GM21528 (cell line): Measurements from ENCODE around the gene IGSF5.

Experiments
- ATAC-seq: cut with Tn5 transposase; IDR thresholded peaks from one replicate; pipeline ENCODE4 v1.9.1; 2021; ENCODE audit warnings: mild to moderate bottlenecking, moderate library complexity; ENCODE audit not compliant: unreplicated experiment, low FRiP score

IGSF5 gene

DNA sequence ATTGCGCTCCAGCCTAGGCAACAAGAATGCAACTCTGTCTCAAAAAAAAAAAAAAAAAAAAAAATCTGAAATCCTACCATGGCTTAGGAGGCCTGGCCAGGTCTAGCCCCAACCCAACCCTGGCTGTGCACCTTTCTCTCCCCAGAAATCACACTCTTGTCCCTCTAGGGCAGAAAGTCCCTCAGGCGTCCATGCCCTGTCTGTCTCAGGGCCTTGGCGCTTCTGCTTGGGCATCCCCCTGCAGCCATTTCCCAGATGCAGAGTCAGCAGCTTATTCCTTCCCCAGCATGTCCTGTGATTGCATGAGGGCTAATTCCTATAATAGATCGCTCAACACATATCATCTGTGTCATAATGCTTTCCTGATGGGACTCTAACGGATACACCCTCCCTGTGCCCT is 65.0 kb downstream of the IGSF5 start:
- ATAC-seq = no peak

DNA sequence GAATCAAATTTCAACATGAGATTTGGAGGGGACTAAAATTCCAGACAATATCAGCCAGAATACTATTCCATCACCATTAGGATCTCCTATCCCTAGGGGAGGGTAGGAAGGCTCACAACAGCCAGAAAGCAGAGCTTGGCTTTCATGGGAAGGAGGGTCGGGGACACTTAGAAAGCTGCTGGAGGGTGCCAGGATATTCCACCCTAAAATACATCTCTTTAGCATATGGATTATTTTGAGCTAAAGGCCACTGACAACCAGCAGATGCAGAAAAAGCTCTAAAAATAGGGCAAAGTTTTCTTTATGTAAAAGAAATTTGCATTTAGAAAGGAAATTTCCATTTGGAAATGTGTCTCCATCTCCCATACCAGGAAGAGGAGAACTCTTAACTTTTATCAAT is 68.0 kb downstream of the IGSF5 start:
- no peak for ATAC-seq

DNA sequence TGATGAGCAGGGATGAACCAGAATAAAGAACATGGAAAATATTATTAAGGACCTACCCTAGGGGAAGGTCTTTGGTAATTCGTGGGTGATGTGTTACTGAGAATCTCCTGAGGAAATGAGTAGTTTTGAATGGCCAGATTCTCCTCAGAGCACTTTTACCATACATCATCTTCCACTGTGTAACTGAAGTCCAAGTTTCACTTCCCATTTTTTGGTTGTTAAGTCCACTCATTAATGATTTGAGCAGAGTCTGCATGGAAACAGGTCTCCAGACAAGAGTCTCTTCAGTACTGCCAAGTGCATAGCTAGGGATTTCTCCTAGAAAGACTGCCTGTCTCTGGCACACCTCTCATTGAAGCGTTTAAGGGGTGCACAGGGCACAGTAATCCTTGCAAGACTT is 73.6 kb downstream of the IGSF5 start:
- no peak for ATAC-seq

DNA sequence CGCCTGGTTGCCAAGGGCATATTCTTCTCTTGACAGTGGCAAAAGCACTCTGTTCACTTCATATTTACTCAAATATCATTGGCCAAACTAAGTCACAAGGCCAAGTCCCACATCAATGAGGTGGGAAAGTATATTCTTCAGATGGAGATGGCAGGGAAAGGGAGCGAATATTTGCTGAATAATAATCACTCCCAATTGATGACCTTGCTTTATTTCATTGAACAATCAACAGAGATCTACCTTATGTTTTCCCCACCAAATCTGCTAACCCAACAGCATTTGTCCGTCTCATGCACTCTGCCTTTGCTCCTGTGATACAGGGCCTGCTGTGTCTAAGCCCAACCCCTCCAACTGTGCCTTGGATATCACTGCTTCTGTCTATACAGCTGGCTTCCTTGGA is 77.1 kb downstream of the IGSF5 start:
- no peak for ATAC-seq

DNA sequence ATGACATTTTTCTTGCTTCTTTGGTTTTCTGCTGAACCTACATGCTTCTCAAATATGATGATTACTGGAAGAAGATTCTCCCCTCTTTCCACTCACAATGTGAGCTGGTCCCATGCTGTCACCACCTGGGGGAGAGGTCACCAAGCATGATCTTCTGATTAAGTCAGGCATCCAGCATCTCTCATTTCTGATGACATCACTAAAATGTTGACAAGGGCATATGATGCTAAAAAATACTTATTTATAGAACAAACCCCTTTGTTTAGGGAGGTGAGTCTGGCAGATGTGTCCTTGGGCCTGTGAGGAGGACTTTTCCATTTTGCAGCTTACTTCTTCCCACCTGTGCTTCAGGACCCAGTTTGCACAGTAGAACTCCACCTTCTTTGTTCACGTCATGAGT is 80.3 kb downstream of the IGSF5 start:
- no peak for ATAC-seq

DNA sequence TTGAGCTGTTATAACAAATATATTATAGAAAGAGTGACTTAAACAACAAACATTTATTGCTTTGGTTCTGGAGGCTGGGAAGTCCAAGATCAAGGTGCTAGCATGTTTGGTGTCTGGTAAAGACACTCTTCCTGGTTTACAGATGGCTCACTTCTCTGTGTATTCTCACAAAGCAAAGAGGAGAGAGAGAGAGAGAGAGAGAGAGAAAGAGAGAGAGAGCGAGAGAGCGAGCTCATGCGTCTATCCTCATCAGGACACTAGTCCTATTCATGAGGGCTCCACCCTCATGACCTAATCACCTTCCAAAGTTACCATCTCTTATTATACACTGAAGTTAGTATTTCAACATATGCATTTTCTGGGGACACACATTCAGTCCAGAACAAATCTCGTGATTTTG is 89.6 kb downstream of the IGSF5 start:
- ATAC-seq = no peak

DNA sequence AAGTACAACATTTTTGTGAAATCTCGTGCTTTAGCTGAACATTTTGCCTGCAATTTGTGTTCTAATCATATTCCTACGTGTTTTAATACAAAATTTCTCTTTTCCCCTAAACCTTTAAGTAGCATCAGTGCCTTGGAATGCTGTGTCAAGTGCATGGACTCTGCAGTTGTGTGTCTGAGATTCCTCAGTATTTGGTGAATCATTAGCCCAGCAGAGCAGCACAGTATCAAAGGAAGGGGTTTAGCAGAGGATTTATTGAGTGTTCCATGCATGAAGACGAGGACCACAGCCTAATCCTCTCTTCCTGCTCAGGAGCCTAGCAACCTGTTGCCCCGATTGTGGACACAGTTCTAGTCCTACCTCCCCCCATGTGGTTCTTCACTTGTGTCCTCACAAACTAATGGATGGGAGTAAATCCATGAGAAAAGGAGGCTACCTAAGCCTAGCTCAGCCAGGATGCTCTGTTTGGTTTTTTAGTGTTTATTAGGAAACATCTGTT is 92.9 kb downstream of the IGSF5 start:
- no peak for ATAC-seq

DNA sequence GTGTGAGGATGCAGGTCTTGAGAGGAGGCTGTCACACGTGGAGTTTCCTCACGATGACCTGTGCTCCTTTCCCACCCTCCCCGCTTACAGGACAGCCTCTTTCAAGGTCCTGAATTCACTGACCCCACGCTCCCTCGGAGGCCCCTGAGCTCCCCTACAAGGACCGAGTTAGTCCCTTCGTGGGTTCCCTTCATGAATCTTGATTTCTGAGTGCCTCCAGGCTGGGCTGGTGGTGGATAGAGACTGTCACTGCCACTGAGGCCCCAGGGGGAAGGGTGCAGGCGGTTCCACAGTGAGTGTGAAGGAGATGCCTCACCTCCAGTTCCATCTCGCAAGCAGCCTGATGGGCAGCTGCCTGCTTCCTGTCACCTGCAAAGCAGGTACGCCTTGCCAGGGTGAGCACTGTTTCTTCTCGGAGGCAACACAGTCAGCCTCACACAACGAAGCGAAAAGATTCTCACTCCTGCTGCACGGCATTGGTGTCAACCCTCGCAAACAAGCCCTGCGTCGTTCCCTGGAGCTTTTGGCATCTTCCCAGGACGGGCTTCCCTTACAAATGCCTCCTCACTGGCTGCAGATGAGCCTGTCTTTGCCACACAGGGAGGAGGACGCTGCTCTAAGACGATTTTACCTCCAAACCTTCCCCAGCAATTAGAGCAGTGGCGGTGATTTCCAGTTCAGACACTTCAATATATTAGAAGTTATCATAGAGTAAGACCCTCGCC is 95.6 kb downstream of the IGSF5 start:
- ATAC-seq = no peak

DNA sequence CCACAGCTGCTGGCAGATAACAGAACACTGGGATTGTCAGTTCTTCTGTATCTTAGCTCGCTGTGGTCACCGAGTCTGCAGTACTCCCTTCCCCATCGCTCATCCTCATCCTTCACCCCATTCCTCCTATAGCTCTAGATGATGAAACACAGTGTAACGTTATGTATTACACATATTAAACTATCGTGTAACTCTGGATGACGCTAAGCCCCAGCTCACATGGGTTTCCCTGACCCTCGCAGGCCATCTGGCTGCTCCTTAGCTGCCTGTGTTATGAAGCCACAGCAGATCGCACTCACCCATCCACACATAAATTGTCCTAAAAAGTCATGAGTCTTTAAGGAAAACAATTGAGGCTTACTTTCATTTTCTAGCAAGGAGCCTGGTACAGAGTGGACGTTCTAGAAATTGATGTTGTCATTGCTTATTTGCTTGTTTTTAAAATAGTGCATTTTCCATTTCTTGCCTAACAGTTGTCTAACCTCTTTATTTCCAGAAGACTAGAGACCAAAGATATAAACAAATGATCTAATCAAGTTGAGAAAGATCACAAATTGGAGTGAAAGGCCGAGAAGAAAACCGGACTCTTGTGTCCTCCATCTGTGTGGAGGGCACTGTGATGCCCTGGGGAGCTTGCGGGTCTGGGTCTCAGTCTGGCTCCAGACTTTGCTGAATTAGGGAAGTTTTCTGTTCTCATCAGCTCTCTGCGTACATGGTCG is 97.9 kb downstream of the IGSF5 start:
- no peak for ATAC-seq

DNA sequence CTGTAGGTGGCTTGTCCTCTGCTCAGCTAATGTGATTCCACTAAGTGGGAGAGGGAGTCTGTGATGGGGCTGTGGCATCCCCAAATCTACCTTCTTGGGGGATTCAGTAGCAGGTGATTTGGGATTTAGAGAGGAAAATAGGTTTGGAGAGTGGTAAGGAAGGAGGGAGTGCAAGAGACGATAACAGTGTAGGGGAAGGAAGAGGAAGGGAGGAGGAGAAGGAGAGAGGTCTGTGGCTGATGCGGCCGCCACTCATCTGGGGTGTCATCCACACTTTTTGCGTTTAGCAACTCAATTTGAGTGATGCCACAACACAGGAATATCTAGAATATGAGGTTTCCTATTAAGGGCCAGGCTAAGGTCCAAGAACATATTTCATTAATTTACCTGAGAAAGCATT is 98.5 kb downstream of the IGSF5 start:
- no peak for ATAC-seq

DNA sequence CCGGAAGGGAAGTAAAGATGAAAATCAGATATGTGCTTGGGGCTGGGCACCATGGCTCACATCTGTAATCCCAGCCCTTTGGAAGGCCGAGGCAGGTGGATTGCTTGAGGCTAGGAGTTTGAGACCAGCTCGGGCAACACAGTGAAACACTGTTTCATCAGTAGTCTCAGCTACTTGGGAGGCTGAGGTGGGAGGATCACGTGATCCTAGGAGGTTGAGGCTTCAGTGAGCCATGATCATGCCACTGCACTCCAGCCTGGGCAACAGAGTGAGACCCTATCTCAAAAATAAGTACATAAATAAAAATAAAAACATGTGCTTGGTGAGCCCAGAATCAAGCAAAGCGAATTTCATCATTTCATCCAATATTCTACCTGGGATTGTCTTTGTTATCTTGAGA is 98.9 kb downstream of the IGSF5 start:
- no peak for ATAC-seq

DNA sequence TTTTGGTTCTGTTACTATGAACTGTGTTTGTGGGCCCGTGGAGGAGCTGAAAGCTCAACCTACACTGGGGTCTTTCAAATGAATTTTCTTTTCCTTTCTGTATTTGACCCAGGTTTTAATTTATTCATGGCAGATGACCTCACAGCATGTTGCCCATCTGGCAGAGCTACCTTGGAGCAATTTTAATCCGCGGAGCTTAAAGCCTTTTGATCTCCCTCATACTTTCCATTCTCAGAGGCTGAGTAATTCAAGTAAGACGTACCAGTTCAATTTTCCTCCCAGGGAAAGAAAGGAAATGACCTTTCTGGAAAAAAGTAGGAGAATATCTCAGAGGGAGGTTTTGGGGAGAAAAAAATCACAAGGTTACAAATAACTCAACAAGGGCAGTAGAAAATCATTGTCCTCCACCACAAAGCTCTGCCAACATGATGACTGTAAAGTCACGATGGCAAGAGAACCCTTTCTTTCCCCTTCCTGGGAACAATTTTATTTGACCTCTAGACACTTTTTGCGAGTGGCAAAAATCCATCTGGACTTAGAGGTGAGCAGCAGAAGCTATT is 100.7 kb downstream of the IGSF5 start:
- ATAC-seq = no peak

DNA sequence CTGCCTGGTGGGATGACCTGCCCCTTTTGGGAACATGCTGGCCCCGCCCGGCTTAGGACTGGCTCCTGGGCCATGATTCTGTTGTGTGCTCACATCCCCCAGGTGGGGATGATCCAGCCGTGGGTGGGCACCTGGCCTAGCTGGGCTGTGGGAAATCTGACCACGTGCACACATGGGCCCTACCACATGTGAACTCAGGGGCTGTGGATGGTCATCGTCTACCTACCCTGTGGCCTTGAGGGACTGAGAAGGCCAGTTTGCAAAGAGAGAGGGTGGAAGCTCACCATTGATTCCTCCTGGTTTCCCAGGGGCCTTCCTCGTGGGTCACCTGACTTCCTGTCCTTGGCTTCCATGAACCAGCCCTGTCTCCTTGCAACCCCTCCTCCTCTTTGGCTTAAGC is 102.9 kb downstream of the IGSF5 start:
- ATAC-seq = no peak

DNA sequence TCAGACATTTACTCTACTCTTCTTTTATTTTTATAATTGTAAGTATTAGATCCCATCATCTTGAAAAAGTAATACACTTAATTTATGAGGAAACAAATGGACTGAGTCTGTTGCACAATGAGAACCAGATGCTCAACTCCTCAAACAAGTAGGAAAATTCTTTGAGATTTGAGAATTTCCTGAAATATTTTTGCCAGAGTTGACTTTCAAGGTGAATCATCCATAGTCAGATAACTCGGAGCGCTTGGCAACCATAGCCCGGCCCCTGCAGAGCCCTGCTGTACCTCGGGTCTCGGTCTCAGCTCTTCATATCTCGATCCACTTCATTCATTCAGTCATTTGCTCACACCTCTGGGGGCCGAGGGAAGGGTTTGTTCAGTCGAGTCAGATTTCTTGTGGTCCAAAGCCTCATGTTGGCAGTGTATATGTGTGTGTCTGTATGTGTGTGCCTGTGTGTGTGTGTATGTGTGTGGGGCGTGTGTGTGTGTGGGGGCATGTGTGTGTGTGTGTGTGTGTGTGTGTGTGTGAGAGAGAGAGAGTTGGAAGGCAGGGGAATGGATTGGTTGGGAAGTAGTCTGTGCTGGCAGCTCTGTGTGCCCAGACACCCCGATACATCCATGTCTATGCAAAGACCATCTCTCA is 104.2 kb downstream of the IGSF5 start:
- no peak for ATAC-seq

DNA sequence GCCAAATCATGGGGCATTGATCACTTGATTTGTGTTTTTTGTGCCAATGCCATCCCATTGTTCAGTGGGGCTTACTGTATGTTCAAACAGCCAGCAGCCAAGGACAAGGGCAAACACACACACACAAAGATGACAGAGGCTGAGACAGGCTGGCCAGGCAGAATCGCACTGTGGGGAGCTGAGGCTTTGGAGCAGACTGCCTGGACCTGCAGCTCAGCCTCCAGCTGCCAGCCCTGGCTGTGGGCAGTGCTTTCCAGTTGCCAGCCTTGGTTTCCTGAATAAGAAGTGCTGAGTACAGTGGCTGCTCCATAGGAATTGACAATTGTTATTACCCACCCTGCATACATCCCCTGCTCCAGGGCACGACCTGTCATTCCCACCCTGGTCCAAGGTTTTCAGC is 105.3 kb downstream of the IGSF5 start:
- ATAC-seq = no peak

DNA sequence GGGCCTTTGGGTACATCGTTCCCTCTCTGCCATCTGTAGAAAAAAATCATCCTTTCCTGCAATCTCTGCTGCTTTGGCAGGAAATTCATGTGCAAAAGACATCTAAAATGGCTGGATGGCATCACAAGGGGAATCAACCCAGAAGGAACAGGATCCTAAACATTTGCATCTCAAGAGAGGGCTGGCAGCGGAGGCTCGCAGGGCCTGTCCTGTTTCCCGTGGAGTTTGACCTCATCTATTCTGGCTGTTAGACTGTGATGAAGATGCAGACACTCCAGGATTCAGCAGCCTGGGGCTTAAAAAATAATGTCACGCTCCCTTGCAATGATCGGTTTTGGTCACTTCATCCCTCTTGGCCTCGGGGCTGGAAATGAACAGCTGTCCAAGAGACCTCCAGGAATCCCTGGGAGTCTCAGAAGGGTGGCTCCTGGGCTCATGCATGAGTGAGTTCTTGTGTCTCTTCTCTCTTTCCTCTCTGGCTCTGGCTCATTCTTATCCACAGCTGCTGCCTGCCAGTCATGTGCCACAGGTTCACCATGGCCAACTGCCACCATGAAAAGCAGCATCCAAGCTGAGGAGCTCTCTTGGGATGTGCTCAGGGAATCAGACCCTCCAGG is 106.1 kb downstream of the IGSF5 start:
- ATAC-seq = no peak
